NCI-H748 (cell line): ENCODE results near the gene KRT72.
"Not testable (repeated sequence)": the region's sequence is repeated elsewhere in the genome, so short reads cannot be mapped to it uniquely, and the experiment has no call there.

Experiments used
- DNase-seq: peaks from one replicate; lab custom pipeline; 2025; ENCODE audit not compliant: unreplicated experiment; lab: John Stamatoyannopoulos, UW

KRT72 gene

GRCh38 chr12:52608161-52608560 lies 6.9 kb upstream of the KRT72 start:
- DNase-seq, result no peak

GRCh38 chr12:52607314-52607713 lies 6.1 kb upstream of the KRT72 start:
- no peak for DNase-seq

- no peak for DNase-seq
These were observed 5.4 kb upstream of the KRT72 start for GRCh38 chr12:52606581-52607218.

GRCh38 chr12:52606096-52606495 lies 4.8 kb upstream of the KRT72 start:
- DNase-seq, result no peak

GRCh38 chr12:52605542-52605941 lies 4.3 kb upstream of the KRT72 start:
- DNase-seq, result no peak

GRCh38 chr12:52604859-52605258 lies 3.6 kb upstream of the KRT72 start:
- no peak for DNase-seq

GRCh38 chr12:52603314-52603713 lies 2.1 kb upstream of the KRT72 start:
- DNase-seq, result no peak

- DNase-seq, result no peak
These were observed 1.3 kb upstream of the KRT72 start for GRCh38 chr12:52602552-52602951.

GRCh38 chr12:52601671-52602070 lies 408 bp upstream of the KRT72 start:
- no peak for DNase-seq

- no peak for DNase-seq
These were observed 788 bp downstream of the KRT72 start for GRCh38 chr12:52600475-52600874.

GRCh38 chr12:52600071-52600470 lies 1.2 kb downstream of the KRT72 start:
- no peak for DNase-seq

- no peak for DNase-seq
These were observed 2.3 kb downstream of the KRT72 start for GRCh38 chr12:52598966-52599365.

GRCh38 chr12:52594237-52594636 lies 7.0 kb downstream of the KRT72 start:
- DNase-seq, result not testable (repeated sequence)

- DNase-seq, result no peak
These were observed 9.7 kb downstream of the KRT72 start for GRCh38 chr12:52591521-52591920.

GRCh38 chr12:52590021-52590420 lies 11.2 kb downstream of the KRT72 start:
- no peak for DNase-seq

- no peak for DNase-seq
These were observed 13.7 kb downstream of the KRT72 start for GRCh38 chr12:52587563-52587962.

- DNase-seq, result no peak
These were observed 15.3 kb downstream of the KRT72 start for GRCh38 chr12:52585946-52586345.

- DNase-seq, result no peak
These were observed 16.2 kb downstream of the KRT72 start for GRCh38 chr12:52585066-52585465.

GRCh38 chr12:52584156-52584682 lies 17.0 kb downstream of the KRT72 start:
- no peak for DNase-seq

- DNase-seq, result peak; percentile 76
These were observed 18.2 kb downstream of the KRT72 start for GRCh38 chr12:52582971-52583456.

GRCh38 chr12:52582486-52582885 lies 18.8 kb downstream of the KRT72 start:
- no peak for DNase-seq

GRCh38 chr12:52581481-52581880 lies 19.8 kb downstream of the KRT72 start:
- peak; percentile 29 for DNase-seq

- no peak for DNase-seq
These were observed 20.2 kb downstream of the KRT72 start for GRCh38 chr12:52581066-52581465.
